Left cardiac atrium (tissue), 4 donors: Measurements from ENCODE around the gene UGT1A3. TPM values are rescaled to one million over a fixed set of nuclear protein-coding genes. Genes with fewer than 3 reads are reported as not detected.
"Not testable (repeated sequence)": the region's sequence is repeated elsewhere in the genome, so short reads cannot be mapped to it uniquely, and the experiment has no call there.

Experiments used
- ATAC-seq, 2 donors: fragments of 200-7000 bp; cut with Tn5 transposase; one replicate each; pipeline ENCODE4 v1.9.1; 2020; ENCODE audit warnings: mild to moderate bottlenecking in 2 of 2, moderate library complexity in 2 of 2
- DNase-seq: peaks from one replicate; pipeline ENCODE4 v3.0.0-alpha.2; 2020
- intact Hi-C, 2 donors: fragments of 100-400 bp; cut with DNase I; formaldehyde crosslinking; loops; one replicate each; pipeline versions ENCODE4 v1.14.1 to v1.15.1; 2022 to 2023
- total RNA-seq, 2 donors: library from RNA; stranded (reverse); fragmentation: NEBNext Ultra II Directional; extraction: Animal tissue kit (Norgen Biotek cat#: 25700); gene quantifications; one replicate each; pipeline ENCODE4 v1.2.1, GENCODE V29; 2021
- donor health status: DM: no; HTN: yes; CAD: no.
- donor health status: DM: no; HTN: yes; CAD: no; lungs with severe emphysema.
- donor health status: DM: yes; HTN: yes; CAD: no.
- donor health status: Dilated cardiomyopathy.

UGT1A3 gene
- total RNA-seq, 2 donors from 2014 or later, result not detected

DNA sequence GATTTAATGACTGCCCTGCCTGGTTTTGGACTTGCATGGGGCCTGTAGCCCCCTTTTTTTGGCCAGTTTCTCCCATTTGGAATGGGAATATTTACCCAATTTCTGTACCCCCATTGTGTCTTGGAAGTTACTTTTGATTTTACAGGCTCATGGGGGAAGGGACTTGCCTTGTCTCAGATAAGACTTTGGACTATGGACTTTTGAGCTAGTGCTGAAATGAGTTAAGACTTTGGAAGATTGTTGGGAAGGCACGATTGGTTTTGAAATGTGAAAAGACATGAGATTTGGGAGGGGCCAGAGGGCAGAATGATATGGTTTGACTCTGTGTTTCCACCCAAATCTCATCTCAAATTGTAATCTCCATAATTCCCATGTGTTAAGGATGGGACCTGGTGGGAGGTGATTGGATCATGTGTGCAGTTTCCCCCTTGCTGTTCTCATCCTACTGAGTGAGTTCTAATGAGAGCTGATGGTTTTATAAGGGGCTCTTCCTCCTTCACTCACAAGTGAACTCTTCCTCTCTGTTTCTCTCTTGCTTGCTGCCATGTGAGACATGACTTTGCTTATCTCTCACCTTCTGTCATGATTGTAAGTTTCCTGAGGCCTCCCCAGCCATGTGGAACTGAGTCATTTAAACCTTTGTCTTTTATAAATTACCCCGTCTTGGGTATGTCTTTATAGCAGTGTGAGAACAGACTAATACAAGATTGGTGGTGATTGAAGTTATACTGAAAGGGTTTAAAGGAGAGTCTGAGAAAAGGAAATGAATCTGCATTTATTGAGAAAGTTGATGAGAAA, 22.6 kb downstream of the UGT1A3 start:
- intact Hi-C loops, ATAC-seq, DNase-seq: not testable (repeated sequence)

GRCh38 chr2:233754872-233755611, 26.2 kb downstream of the UGT1A3 start:
- DNase-seq, result no peak
- no peak for ATAC-seq

GRCh38 chr2:233756429-233757081, 27.7 kb downstream of the UGT1A3 start:
- intact Hi-C loops, result no loop called here
- ATAC-seq (no peak), DNase-seq (no peak)

More at GRCh38 chr2:233754872-233755611, 26.2 kb downstream of the UGT1A3 start:
- intact Hi-C loops, result no loop called here

GRCh38 chr2:233758141-233758540, 29.3 kb downstream of the UGT1A3 start:
- ATAC-seq (no peak), DNase-seq (no peak)
- intact Hi-C loops, result no loop called here

GRCh38 chr2:233758849-233759248, 30.0 kb downstream of the UGT1A3 start:
- no peak for ATAC-seq
- intact Hi-C loops, result no loop called here
- DNase-seq, result no peak

GRCh38 chr2:233760043-233760442, 31.2 kb downstream of the UGT1A3 start, which contains the start of gene UGT1A1:
TSS of gene UGT1A1 (plus strand) at chr2:233760270. CDS start at chr2:233760288, 18 bp downstream.
- intact Hi-C loops, result no loop called here
- no peak for ATAC-seq
- no peak for DNase-seq

DNA sequence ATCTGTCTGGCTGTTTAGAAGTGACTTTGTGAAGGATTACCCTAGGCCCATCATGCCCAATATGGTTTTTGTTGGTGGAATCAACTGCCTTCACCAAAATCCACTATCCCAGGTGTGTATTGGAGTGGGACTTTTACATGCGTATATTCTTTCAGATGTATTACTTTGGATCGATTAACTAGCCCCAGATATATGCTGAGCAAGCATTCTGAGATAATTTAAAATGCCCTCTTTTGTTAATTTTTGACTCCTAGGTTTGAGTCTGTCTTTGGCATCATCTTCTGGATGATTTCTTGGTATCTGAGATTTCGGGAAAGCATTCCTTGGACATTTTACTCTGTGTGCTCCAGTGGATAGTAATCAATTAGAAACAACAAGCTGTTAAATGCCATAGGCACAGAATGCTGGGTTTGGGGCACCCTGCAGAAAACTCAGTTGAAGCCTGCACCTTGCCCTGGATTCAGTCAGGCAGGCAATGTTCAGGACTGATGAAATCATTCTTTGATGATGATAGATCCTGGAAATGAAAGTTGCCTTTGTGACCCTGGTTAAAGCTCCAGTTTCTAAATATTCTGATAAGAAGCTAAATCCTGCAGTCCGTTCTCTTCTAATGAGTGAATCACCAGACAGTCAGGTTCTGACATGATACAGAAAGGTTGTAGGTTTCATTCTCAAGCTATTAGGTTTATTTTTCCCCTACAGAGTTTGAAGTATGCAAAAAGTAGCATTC, 32.4 kb downstream of the UGT1A3 start:
- intact Hi-C loops, result no loop called here
- ATAC-seq (peak in 1 of 2 donors; percentile 76), DNase-seq (no peak)

DNA sequence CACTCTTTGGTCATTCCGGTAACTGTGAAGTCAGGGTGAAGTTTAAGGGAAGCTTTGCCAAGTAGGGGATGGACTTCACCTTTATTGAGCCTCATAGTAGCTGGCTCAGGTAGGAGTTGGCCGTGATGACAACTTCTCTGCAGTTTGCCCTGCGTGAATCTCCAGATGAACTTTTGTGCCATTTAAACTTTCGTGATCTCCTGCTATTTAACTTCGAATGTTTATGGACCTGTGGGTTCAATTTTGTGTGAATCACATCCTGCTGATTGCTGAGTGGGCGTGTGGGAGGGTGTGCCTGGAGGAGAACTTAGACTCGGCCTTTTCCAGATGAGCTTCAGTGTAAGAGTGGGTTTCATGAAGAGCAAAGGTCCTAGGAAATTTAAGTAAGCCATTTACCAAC, 35.4 kb downstream of the UGT1A3 start:
- DNase-seq (no peak), ATAC-seq (peak; percentile 23 to 81)
- intact Hi-C loops, result no loop called here

- intact Hi-C loops, result no loop called here
- ATAC-seq (no peak), DNase-seq (no peak)
These were observed 35.9 kb downstream of the UGT1A3 start for GRCh38 chr2:233764761-233765160.

GRCh38 chr2:233766416-233766815, 37.6 kb downstream of the UGT1A3 start:
- intact Hi-C loops, result no loop called here
- no peak for ATAC-seq
- no peak for DNase-seq

DNA sequence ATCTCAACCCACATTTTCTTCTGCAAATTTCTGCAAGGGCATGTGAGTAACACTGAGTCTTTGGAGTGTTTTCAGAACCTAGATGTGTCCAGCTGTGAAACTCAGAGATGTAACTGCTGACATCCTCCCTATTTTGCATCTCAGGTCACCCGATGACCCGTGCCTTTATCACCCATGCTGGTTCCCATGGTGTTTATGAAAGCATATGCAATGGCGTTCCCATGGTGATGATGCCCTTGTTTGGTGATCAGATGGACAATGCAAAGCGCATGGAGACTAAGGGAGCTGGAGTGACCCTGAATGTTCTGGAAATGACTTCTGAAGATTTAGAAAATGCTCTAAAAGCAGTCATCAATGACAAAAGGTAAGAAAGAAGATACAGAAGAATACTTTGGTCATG, 39.2 kb downstream of the UGT1A3 start:
- no peak for ATAC-seq
- intact Hi-C loops, result no loop called here
- no peak for DNase-seq

GRCh38 chr2:233769260-233769659, 40.4 kb downstream of the UGT1A3 start:
- ATAC-seq, result no peak
- intact Hi-C loops, result no loop called here
- DNase-seq, result no peak

GRCh38 chr2:233772153-233772552, 43.3 kb downstream of the UGT1A3 start:
- intact Hi-C loops, result no loop called here

GRCh38 chr2:233772583-233772982, 43.7 kb downstream of the UGT1A3 start:
- intact Hi-C loops, result no loop called here
- DNase-seq (no peak), ATAC-seq (no peak)

More at GRCh38 chr2:233772153-233772552, 43.3 kb downstream of the UGT1A3 start:
- DNase-seq (no peak), ATAC-seq (no peak)

- DNase-seq (no peak), ATAC-seq (no peak)
- intact Hi-C loops, result no loop called here
These were observed 45.0 kb downstream of the UGT1A3 start for GRCh38 chr2:233773854-233774253.

DNA sequence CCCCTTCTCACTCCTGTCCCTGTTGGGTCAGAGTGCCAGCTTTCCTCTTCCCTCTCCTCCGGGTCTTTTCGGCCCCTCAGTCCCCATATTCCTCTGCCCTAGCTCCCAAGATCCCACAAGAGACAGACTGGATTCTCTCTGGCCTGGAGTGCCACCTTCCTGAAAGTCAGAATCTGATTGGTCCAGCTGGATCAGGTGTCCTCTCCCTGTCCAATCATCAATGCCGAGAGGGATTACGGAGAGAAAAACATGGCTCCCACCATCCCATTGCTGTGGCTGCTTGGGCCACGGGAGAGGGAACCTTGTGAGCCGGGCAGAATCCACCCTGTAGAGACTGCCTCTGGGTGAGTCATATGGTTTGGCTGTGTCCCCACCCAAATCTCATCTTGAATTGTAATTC, 46.6 kb downstream of the UGT1A3 start:
- DNase-seq (no peak), ATAC-seq (no peak)
- intact Hi-C loops, result no loop called here

GRCh38 chr2:233778030-233778429, 49.2 kb downstream of the UGT1A3 start, which contains the start of gene MROH2A:
TSS of gene MROH2A (plus strand) at chr2:233778330. CDS start at chr2:233779359, 1,029 bp downstream.
- intact Hi-C loops, result no loop called here
- DNase-seq, result no peak
- no peak for ATAC-seq

- no peak for ATAC-seq
- intact Hi-C loops, result no loop called here
- no peak for DNase-seq
These were observed 50.9 kb downstream of the UGT1A3 start for GRCh38 chr2:233779722-233780121.

DNA sequence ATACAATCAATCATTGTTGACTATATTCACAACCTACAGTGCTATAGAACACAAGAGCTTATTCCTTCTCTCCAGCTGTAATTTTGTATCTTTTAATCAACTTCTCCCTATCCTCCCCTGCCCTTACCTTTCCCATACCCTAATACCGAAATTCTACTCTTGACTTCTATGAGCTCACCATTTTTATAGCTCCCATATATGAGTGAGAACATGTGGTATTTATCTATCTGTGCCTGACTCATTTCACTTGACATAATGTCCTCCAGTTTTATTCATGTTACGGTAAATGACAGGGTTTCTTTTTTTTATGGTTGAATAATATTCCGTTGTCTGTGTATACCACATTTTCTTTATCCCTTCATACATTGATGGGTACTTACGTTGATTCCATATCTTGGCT, 51.9 kb downstream of the UGT1A3 start:
- no peak for DNase-seq
- no peak for ATAC-seq
- intact Hi-C loops, result no loop called here
